ENCODE results near the gene SEPHS1.
"Not testable (repeated sequence)": the region's sequence is repeated elsewhere in the genome, so short reads cannot be mapped to it uniquely, and the experiment has no call there.

Gene SEPHS1

GRCh38 chr10:13356392-13356791 is 8.3 kb upstream of the SEPHS1 start:
- DNase-seq = no peak

GRCh38 chr10:13354783-13355182 is 6.7 kb upstream of the SEPHS1 start:
- no peak for DNase-seq

GRCh38 chr10:13352519-13352918 is 4.4 kb upstream of the SEPHS1 start:
- DNase-seq = peak; percentile 57

GRCh38 chr10:13351340-13351915 is 3.3 kb upstream of the SEPHS1 start:
- DNase-seq = peak; percentile 55

- DNase-seq = peak; percentile 85
Observed at GRCh38 chr10:13349463-13350274, 1.6 kb upstream of the SEPHS1 start.

- peak; percentile 78 for DNase-seq
Observed at GRCh38 chr10:13347500-13348156, 465 bp downstream of the SEPHS1 start.

GRCh38 chr10:13347043-13347499 is 1.0 kb downstream of the SEPHS1 start:
- peak; percentile 54 for DNase-seq

GRCh38 chr10:13346283-13347042 is 1.6 kb downstream of the SEPHS1 start:
- DNase-seq = no peak

- no peak for DNase-seq
Observed at GRCh38 chr10:13340626-13341376, 7.3 kb downstream of the SEPHS1 start.

GRCh38 chr10:13340068-13340467 is 8.0 kb downstream of the SEPHS1 start:
- no peak for DNase-seq

- DNase-seq = no peak
Observed at GRCh38 chr10:13338390-13339110, 9.5 kb downstream of the SEPHS1 start.

GRCh38 chr10:13337827-13338196 is 10.3 kb downstream of the SEPHS1 start:
- DNase-seq = no peak

- no peak for DNase-seq
Observed at GRCh38 chr10:13337128-13337826, 10.8 kb downstream of the SEPHS1 start.

- no peak for DNase-seq
Observed at GRCh38 chr10:13335881-13336280, 12.2 kb downstream of the SEPHS1 start.

- no peak for DNase-seq
Observed at GRCh38 chr10:13334556-13334955, 13.5 kb downstream of the SEPHS1 start.

GRCh38 chr10:13331646-13332045 is 16.4 kb downstream of the SEPHS1 start:
- DNase-seq = no peak

- DNase-seq = not testable (repeated sequence)
Observed at GRCh38 chr10:13330980-13331379, 17.1 kb downstream of the SEPHS1 start.

- DNase-seq = no peak
Observed at GRCh38 chr10:13329565-13329964, 18.5 kb downstream of the SEPHS1 start.

- DNase-seq = no peak
Observed at GRCh38 chr10:13328613-13329012, 19.5 kb downstream of the SEPHS1 start.

GRCh38 chr10:13328126-13328525 is 20.0 kb downstream of the SEPHS1 start:
- no peak for DNase-seq

GRCh38 chr10:13327534-13327933 is 20.6 kb downstream of the SEPHS1 start:
- DNase-seq = no peak
